Ascending aorta (tissue), 2 donors: ENCODE data around the gene FANCC. TPM values are rescaled to one million over a fixed set of nuclear protein-coding genes. Genes with fewer than 3 reads are reported as not detected.

Experiments
- DNase-seq, 2 donors: peaks; one replicate each; pipeline ENCODE4 v3.0.0-alpha.2; 2019; ENCODE audit warnings: low spot score in 2 of 2
- H3K27ac ChIP-seq, 2 donors: fragments of 200-600 bp; sonication (generic); one replicate each; pipeline ENCODE4 v1.5.1; 2016 to 2017; ENCODE audit warnings: mild to moderate bottlenecking in 1 of 2
- H3K27me3 ChIP-seq: fragments of 200-600 bp; sonication (generic); one replicate; pipeline ENCODE4 v1.5.1; 2017
- H3K36me3 ChIP-seq, 2 donors: fragments of 200-600 bp; sonication (generic); one replicate each; pipeline ENCODE4 v1.5.1; 2016
- H3K4me1 ChIP-seq, 2 donors: fragments of 200-600 bp; sonication (generic); one replicate each; pipeline ENCODE4 v1.5.1; 2016 to 2017; ENCODE audit warnings: mild to moderate bottlenecking in 1 of 2
- H3K4me3 ChIP-seq, 2 donors: fragments of 200-600 bp; sonication (generic); one replicate each; pipeline ENCODE4 v1.5.1; 2016 to 2017; ENCODE audit warnings: mild to moderate bottlenecking in 1 of 2
- H3K9me3 ChIP-seq, 2 donors: fragments of 200-600 bp; sonication (generic); one replicate each; pipeline ENCODE4 v1.5.1; 2016
- CTCF ChIP-seq, 3 experiments: fragments of 200-600 bp in 2 of 3; fragments of 450-650 bp in 1 of 3; sonication (generic) in 2 of 3; IDR thresholded peaks; one replicate each; pipeline ENCODE4 v1.5.1; 2016 to 2019; ENCODE audit warnings: antibody characterized with exemption in 3 of 3, mild to moderate bottlenecking in 1 of 3, moderate library complexity in 1 of 3
- intact Hi-C: fragments of 100-400 bp; cut with DNase I; formaldehyde crosslinking; loops from one replicate; pipeline ENCODE4 v1.15.1; 2023
- total RNA-seq: library from RNA; depleted of rRNA; stranded (reverse); fragments of >200 nt; gene quantifications from one replicate; pipeline ENCODE4 v1.1.0, GENCODE V29; 2016

Gene FANCC
- total RNA-seq, 1 donor from 2014 or later = 0.64 TPM

- no peak for DNase-seq
- no peak overlapping the region for H3K27ac ChIP-seq
- H3K36me3 ChIP-seq = peaks cover 0 to 4% of the 10 kb centered on the region in 2 donors
These were observed 74.9 kb downstream of the FANCC start for GRCh38 chr9:95242613-95243012.

GRCh38 chr9:95239071-95239470, 78.4 kb downstream of the FANCC start:
- Histone ChIP-seq H3K9me3 (no peaks in the 10 kb centered on the region), H3K27ac (no peak overlapping the region), H3K36me3 (no peaks in the 10 kb centered on the region), H3K27me3 (no peaks in the 10 kb centered on the region), H3K4me3 (no peak overlapping the region), H3K4me1 (no peaks in the 10 kb centered on the region)
- no peak for TF ChIP-seq CTCF (IDR thresholded peaks at IDR 0.05)
- no peak for DNase-seq
- intact Hi-C loops = no loop called here

More at GRCh38 chr9:95242613-95243012, 74.9 kb downstream of the FANCC start:
- no peak for TF ChIP-seq CTCF (IDR thresholded peaks at IDR 0.05)
- Histone ChIP-seq H3K27me3 (no peaks in the 10 kb centered on the region), H3K9me3 (no peaks in the 10 kb centered on the region), H3K4me3 (no peak overlapping the region), H3K4me1 (no peaks in the 10 kb centered on the region)
- intact Hi-C loops = no loop called here

- no peaks in the 10 kb centered on the region for H3K27me3 ChIP-seq
These were observed 80.2 kb downstream of the FANCC start for GRCh38 chr9:95237336-95237735.

GRCh38 chr9:95230046-95230445, 87.5 kb downstream of the FANCC start:
- Histone ChIP-seq H3K36me3 (no peaks in the 10 kb centered on the region), H3K27ac (no peak overlapping the region), H3K9me3 (no peaks in the 10 kb centered on the region), H3K4me1 (no peaks in the 10 kb centered on the region), H3K4me3 (no peak overlapping the region), H3K27me3 (no peaks in the 10 kb centered on the region)
- TF ChIP-seq CTCF (IDR thresholded peaks at IDR 0.05) = no peak
- DNase-seq = no peak
- intact Hi-C loops = no loop called here

More at GRCh38 chr9:95237336-95237735, 80.2 kb downstream of the FANCC start:
- DNase-seq = no peak
- no peak for TF ChIP-seq CTCF (IDR thresholded peaks at IDR 0.05)
- Histone ChIP-seq H3K36me3 (no peaks in the 10 kb centered on the region), H3K9me3 (no peaks in the 10 kb centered on the region), H3K27ac (no peak overlapping the region), H3K4me3 (no peak overlapping the region), H3K4me1 (no peaks in the 10 kb centered on the region)
- intact Hi-C loops = no loop called here

- Histone ChIP-seq H3K4me3 (no peak overlapping the region), H3K36me3 (no peaks in the 10 kb centered on the region), H3K9me3 (no peaks in the 10 kb centered on the region), H3K27me3 (no peaks in the 10 kb centered on the region), H3K27ac (no peak overlapping the region), H3K4me1 (no peaks in the 10 kb centered on the region)
- TF ChIP-seq CTCF (IDR thresholded peaks at IDR 0.05) = no peak
- DNase-seq = no peak
- intact Hi-C loops = no loop called here
These were observed 88.1 kb downstream of the FANCC start for GRCh38 chr9:95229230-95229915.
